ENCODE measurements around the gene ZC3H11A.
"Not testable (repeated sequence)": the region's sequence is repeated elsewhere in the genome, so short reads cannot be mapped to it uniquely, and the experiment has no call there.

ZC3H11A gene

DNA sequence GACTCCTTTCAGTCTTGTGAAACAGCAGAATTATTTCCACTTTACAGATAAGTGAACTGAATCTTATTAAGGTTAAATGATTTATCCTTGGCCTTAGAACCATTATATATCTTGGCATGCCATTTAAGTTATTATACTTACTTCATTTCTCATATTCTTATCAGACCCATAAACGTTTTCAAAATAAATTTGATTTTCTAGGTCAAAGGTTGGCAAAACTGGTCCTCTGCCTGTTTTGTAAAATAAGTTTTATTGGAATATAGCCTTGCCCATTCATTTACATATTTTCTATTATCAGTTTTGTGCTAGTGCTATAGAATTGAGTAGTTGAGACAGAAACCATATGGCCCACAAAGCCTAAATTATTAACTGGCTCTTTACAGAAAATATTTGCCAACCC, 33.1 kb downstream of the ZC3H11A start:
- H3K27ac ChIP-seq = no peak overlapping the region
- TF ChIP-seq, protein P1, sequence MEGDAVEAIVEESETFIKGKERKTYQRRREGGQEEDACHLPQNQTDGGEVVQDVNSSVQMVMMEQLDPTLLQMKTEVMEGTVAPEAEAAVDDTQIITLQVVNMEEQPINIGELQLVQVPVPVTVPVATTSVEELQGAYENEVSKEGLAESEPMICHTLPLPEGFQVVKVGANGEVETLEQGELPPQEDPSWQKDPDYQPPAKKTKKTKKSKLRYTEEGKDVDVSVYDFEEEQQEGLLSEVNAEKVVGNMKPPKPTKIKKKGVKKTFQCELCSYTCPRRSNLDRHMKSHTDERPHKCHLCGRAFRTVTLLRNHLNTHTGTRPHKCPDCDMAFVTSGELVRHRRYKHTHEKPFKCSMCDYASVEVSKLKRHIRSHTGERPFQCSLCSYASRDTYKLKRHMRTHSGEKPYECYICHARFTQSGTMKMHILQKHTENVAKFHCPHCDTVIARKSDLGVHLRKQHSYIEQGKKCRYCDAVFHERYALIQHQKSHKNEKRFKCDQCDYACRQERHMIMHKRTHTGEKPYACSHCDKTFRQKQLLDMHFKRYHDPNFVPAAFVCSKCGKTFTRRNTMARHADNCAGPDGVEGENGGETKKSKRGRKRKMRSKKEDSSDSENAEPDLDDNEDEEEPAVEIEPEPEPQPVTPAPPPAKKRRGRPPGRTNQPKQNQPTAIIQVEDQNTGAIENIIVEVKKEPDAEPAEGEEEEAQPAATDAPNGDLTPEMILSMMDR (conservative IDR thresholded peaks at IDR 0.05) = no peak

DNA sequence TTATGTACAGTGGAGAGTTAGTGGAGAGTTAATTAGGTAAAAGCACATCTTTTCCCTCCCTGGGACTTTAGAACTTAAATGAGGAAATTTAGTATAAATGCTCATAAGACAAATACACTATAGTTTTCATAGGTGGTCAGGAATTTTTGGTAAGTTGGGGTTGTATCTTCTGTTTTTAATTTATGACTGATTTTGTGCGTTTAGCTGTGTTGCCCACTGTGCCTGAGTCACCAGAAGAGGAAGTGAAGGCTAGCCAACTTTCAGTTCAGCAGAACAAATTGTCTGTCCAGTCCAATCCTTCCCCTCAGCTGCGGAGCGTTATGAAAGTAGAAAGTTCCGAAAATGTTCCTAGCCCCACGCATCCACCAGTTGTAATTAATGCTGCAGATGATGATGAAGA, 33.8 kb downstream of the ZC3H11A start:
- H3K27ac ChIP-seq = not testable (repeated sequence)

DNA sequence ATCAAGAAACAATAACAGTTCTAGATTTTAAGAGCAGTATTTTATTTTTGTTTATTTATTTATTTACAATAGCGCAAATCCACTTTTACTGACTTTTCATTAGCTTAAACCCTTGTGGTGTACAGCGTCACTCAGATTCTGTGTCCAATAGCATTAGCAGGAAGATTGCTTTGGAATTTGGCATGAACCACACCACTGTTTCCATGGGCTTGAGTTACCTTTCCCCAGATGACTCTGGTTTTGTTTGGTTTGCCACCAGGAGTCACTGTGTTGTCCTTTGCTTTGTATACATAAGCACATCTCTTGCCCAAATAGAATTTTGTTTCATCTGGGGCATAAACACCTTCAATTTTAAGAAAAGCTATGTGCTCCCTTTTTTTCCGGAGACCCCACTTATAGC, 40.1 kb downstream of the ZC3H11A start:
- H3K27ac ChIP-seq = no peak overlapping the region
- TF ChIP-seq, protein P1 (conservative IDR thresholded peaks at IDR 0.05) = no peak

DNA sequence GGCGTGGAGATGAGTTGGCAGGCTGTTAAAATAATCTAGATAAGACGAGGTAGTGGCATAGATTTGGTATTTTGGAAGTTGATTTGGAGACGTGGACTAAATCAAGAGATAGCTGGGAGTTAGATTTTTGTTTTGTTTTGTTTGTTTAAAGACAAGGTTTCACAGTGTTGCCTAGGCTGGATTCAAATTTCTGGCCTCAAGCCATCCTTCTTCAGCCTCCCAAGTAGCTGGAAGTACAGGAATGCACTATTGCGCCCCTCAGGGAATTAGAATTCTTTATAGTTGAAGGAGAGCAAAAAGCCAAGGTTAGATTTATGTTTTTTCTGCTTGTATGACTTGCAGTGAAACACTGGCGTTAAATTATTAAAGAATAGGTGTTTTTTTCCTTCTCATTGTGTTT, 43.7 kb downstream of the ZC3H11A start:
- H3K27ac ChIP-seq = peak overlapping the region; percentile 36
- TF ChIP-seq, protein P1 (conservative IDR thresholded peaks at IDR 0.05) = no peak

DNA sequence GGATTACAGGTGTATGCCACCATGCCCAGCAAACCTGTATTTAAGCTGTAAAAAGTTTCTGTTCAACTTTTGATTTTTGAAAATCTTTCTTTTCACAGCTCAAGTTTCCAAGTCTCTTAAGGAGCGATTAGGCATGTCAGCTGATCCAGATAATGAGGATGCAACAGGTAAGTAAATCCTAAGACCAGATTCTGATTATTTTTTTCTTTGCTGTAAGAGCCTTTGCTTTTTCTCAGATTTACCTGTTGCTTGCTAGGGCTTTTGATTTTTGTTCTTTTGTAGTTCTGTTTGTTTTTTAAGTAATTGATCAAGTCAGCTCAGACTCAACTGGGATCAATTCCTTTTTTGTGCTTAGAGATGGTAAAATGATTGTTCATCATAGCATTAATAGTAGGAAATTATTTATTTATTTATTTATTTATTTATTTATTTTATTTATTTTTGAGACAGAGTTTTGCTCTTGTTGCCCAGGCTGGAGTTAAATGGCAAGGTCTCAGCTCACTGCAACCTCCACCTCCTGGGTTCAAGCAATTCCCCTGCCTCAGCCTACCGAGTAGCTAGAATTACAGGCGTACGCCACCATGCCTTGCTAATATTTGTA, 44.9 kb downstream of the ZC3H11A start:
- TF ChIP-seq, protein P1 (conservative IDR thresholded peaks at IDR 0.05) = no peak
- H3K27ac ChIP-seq = no peak overlapping the region

DNA sequence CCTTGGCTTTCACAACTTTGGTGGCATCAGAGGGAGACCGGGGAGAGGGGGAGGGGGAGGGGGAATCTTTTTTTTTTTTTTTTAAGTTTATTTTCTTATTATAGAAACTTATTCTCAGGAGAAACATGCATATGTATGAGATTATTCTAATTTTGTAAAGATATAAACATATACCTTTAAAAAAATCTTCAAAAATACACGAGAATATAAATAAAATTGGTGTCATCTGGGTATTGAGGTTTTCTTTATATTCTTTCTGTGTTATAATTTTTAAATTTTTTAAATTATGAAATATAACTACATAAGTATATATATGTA, 47.1 kb downstream of the ZC3H11A start:
- H3K27ac ChIP-seq = no peak overlapping the region
- TF ChIP-seq, protein P1 (conservative IDR thresholded peaks at IDR 0.05) = no peak

DNA sequence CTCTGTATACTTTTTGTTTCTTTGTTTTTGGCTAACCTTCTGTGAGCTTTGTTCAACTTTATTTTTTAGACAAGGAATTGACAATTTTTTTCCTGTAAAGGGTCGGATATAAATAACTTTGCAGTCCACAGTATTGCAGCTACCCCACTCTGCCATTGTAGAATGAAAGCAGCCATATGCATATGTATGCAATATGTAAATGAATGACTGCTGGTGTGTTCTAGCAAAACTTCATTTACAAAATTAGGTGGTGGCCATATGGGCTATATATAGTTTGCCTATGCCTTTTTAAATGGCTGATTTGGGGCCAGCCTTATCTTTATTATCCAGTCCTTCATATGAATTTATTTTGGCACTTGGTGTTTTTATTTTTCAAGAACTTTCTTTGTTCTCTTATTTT, 48.0 kb downstream of the ZC3H11A start:
- H3K27ac ChIP-seq = no peak overlapping the region
- TF ChIP-seq, protein P1 (conservative IDR thresholded peaks at IDR 0.05) = no peak

Data from VCaP (cell line).